Mesodermal cell (in vitro differentiated cells): ENCODE measurements around the gene COLEC11.
A peak's percentile ranks its signal among the peaks of the same experiment; 100 is the strongest.

Experiments used
- H3K27ac ChIP-seq: 2 replicates; pipeline ENCODE4 v1.7.0; 2013; ENCODE audit warnings: mild to moderate bottlenecking, low read depth, low read length, moderate library complexity; ENCODE audit not compliant: severe bottlenecking
- H3K36me3 ChIP-seq: 2 replicates; pipeline ENCODE4 v1.7.1; 2013; ENCODE audit warnings: mild to moderate bottlenecking, low read length, moderate library complexity; ENCODE audit not compliant: control insufficient read depth, insufficient read depth
- H3K4me1 ChIP-seq: one replicate; pipeline ENCODE4 v1.7.1; 2013; ENCODE audit warnings: mild to moderate bottlenecking, low read length; ENCODE audit not compliant: insufficient read depth, control insufficient read depth, poor library complexity, severe bottlenecking
- H3K4me3 ChIP-seq: 2 replicates; pipeline ENCODE4 v1.7.0; 2013; ENCODE audit warnings: low read length, control low read depth, mild to moderate bottlenecking; ENCODE audit not compliant: insufficient read depth, poor library complexity, severe bottlenecking; ENCODE audit errors: extremely low read depth
- H3K9me3 ChIP-seq: 2 replicates; pipeline ENCODE4 v1.7.1; 2013; ENCODE audit warnings: mild to moderate bottlenecking, low read length, moderate library complexity; ENCODE audit not compliant: control insufficient read depth
- WGBS, 2 experiments: methylation state at CpG; one replicate each; pipeline ENCODE4 v1.1.5; 2013; ENCODE audit warnings: missing lambda C conversion rate in 2 of 2; ENCODE audit not compliant: insufficient coverage in 2 of 2; 5-methylcytosine and 5-hydroxymethylcytosine counted together

COLEC11 gene

DNA sequence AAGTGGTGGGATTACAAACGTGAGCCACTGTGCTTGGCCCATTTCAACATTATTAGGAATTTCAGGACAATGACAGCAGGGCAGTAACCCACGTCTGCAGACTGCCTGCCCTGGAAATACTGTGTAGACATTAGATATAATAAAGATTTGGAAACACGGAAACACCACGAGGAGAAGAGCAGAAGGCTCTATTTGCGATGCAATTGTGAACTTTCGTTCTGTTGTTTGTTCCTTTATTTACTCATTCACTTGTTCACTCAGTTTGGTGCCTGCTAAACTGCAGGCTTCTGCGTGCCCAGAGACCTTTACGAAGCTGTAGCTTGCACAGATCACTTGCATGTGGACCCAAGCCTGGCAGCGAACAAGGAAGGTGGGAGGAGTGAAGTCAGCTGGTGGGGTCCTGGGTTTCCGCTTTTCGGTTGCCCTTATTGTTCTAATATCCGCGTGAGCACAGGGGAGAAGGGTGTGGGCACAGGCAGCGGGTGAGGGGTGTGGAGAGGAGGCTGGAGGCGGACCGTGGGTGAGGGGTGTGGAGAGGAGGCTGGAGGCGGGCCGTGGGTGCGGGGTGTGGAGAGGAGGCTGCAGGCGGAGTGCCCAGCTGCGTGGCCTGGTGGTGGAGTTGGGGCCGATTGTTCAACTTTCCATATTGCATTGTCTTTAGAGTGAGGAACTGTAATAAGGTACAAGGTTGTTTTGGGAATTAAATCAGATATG is 3.4 kb downstream of the COLEC11 start:
- no peak overlapping the region for H3K4me3 ChIP-seq
- H3K9me3 ChIP-seq: no peaks in the 10 kb centered on the region
- peaks cover 4% of the 10 kb centered on the region for H3K4me1 ChIP-seq
- no peak overlapping the region for H3K27ac ChIP-seq
- WGBS, 2 experiments: 84 to 93% methylated on average over 16 to 20 of the region's 22 CpGs
- H3K36me3 ChIP-seq: no peaks in the 10 kb centered on the region

DNA sequence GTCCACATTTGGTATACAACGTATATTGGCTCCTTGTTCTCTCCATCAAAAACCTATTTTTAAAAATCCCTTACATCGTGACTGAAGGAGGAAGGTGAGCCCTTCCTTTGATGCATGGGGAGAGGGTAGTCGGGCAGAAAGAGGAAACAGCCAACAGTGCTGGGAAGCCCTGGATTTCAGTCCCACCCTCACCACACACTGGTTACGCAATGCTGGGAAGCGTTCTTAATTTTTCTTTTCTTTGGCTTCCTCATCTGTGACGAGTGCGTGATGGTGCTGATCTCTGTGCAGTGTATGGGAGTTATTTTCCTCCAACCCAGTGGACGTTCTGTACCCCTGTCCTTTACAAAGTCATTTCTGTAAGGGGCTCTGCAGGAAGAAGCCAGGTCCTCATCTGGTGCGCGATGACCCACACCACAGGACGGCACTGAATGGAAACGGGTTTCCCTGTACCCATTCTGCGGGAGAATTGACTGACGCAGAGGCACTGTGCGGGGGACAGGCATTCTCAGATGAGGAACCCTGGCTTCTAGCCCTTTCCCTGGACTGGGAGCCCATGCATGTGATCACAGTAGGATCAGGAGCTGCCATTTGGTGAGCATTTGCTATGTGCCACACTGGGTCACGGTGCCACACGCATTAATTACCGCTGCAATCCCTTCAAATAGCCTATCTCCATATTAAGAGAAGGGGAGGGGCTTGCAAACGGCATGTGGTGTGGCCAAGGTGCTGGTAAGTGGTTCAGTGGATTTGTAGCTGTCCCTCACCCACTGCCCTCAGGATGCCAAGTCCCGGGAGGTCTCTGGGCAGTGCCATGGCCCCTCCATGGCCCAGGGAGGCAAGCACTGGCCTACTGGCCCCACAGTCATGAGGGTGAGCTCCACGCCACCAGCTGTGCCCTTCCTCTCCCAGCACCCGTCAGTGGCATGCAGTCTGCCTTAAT is 4.3 kb downstream of the COLEC11 start:
- 92 to 99% methylated on average over 10 of the region's 22 CpGs for WGBS, 2 experiments
- Histone ChIP-seq H3K4me3 (no peak overlapping the region), H3K4me1 (peaks cover 4% of the 10 kb centered on the region)

DNA sequence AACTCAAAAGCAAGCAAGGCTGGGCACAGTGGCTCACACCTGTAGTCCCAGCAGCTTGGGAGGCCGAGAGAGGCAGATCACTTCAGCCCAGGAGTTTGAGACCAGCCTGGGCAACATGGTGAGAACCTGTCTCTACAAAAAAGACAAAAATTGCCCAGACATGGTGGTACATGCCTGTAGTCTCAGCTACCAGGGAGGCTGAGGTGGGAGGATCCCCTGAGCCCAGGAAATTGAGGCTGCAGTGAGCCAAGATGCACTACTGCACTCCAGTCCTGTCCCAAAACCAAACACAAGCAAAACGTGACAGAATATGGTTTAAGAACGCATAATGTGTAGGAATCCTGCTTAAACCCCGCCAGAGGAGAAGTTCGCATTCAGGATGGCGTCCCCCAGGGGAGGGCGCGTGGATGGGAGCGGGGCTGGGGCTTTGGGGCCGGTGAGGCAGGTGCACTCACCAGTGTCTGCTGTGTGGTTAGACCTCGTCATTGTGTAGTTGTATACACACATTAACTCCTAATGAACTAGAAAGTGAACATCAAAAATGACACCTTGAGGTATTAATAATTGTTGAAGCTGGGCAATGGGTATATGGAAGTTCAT is 5.4 kb downstream of the COLEC11 start:
- Histone ChIP-seq H3K4me3 (no peak overlapping the region), H3K27ac (no peak overlapping the region), H3K4me1 (peaks cover 4% of the 10 kb centered on the region), H3K36me3 (no peaks in the 10 kb centered on the region), H3K9me3 (no peaks in the 10 kb centered on the region)
- WGBS, 2 experiments: 81 to 95% methylated on average over 6 to 9 of the region's 11 CpGs

More for the DNA sequence above, 4.3 kb downstream of the COLEC11 start:
- no peak overlapping the region for H3K27ac ChIP-seq
- no peaks in the 10 kb centered on the region for H3K36me3 ChIP-seq
- H3K9me3 ChIP-seq: no peaks in the 10 kb centered on the region

DNA sequence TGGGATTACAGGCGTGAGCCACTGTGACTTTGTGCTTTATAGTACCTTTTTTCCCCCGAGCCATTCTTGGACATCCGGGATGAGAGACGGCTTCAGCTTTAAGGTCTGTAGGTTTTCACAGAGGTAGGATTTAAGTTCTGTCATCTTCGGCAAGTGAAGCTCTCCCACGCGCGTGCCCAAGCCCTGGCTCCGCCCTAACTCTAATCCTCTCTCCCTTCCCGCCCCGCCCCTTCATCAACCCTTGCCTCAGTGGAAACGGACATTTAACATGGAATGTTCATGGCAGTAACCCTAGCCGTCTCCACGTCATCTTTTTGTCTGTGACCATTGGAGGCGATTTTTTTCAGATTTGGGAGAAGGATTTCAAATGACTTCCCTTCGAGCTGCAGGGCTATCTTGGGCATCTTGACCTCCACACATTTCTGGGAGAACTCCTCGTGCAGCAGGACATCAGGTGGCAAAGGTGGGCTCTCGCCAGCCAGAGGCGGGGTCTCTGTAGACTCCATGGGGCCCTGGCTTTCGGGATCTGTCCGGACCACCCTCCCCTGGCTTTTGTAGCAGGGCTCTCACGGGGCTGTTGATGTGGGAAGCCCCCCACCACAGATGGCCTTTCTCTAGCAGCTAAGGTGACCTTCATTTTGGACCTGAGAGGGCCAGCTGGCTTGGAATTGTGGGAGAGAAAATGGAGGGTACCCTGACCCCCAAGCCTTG is 6.8 kb downstream of the COLEC11 start:
- Histone ChIP-seq H3K36me3 (no peaks in the 10 kb centered on the region), H3K4me1 (no peaks in the 10 kb centered on the region), H3K4me3 (no peak overlapping the region), H3K9me3 (no peaks in the 10 kb centered on the region), H3K27ac (no peak overlapping the region)
- 87 to 91% methylated on average over 17 to 22 of the region's 22 CpGs for WGBS, 2 experiments

DNA sequence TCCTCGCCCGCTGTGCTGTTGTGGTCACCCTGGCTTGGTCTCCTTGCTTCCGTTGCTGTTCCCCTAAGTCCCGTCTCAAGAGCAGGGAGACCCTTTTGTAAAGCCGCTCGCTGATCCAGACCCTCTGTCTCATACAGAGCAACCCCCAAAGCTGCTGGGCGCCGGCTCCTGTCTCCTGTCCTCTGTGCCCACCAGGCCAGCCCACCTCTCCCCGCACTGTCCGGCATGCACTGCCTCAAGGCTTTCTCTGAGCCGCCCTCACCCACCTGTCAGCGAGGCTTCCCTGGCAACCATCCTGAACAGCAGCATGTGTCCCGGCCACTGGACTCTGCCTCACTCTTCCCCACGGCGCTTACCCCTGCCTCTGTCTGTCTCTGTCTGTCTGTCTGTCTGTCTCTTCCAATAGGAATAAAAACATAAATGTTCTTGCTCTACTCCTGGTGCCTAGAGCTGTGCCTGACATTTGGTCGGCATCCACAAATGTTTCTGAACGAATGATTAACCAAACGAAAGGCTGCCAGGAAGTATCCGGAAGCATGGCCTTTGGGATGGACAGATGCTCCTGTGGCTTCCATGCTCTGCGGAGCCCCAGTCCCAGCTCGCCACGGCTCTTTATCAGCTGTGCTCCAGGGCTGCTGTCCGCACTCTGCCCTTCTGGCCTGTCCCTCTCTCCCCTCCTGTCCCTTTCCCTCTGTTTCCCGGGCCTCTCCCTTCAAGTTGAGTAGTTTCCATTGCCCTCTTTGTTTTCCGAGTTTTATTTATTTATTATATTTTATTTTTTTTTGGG is 7.8 kb downstream of the COLEC11 start:
- H3K36me3 ChIP-seq: no peaks in the 10 kb centered on the region
- H3K4me3 ChIP-seq: no peak overlapping the region
- H3K4me1 ChIP-seq: no peaks in the 10 kb centered on the region
- 94% methylated on average over 19 to 23 of the region's 25 CpGs for WGBS, 2 experiments
- H3K27ac ChIP-seq: no peak overlapping the region
- no peaks in the 10 kb centered on the region for H3K9me3 ChIP-seq

DNA sequence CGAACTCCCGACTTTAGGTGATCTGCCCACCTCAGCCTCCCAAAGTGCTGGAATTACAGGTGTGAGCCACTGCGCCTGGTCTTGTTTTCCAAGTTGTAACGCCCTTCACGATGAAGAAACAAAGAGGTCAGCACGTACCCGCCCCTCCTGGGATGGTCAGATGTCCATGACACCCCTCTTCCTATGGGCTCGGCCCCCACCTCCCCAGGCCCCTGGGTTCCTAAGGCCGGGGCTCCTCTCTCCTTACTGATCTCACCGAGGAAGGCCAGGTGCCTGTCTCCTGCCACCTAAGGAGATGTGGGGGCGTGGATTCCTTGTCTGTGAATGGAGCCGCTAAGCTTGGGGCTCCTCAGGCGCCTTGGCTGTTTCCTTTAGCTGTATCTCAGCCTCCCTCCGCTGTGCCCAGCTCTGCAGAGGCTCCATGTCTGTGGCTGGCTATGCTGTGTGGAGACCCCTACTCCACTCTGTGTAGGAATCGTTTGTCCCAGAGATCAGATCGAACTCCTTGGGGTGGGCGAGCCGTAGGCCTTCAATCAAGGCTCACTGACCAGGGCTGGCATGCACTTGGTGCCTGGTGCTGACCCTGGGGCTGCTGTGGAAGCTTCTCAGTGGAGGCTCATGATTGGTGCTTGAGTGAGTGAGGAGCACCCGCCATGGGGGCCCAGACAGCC is 8.8 kb downstream of the COLEC11 start:
- WGBS, 2 experiments: 89 to 90% methylated on average over 14 to 16 of the region's 19 CpGs
- H3K4me3 ChIP-seq: no peak overlapping the region
- no peaks in the 10 kb centered on the region for H3K4me1 ChIP-seq
- H3K9me3 ChIP-seq: no peaks in the 10 kb centered on the region
- peak overlapping the region; percentile 59 for H3K27ac ChIP-seq
- no peaks in the 10 kb centered on the region for H3K36me3 ChIP-seq

DNA sequence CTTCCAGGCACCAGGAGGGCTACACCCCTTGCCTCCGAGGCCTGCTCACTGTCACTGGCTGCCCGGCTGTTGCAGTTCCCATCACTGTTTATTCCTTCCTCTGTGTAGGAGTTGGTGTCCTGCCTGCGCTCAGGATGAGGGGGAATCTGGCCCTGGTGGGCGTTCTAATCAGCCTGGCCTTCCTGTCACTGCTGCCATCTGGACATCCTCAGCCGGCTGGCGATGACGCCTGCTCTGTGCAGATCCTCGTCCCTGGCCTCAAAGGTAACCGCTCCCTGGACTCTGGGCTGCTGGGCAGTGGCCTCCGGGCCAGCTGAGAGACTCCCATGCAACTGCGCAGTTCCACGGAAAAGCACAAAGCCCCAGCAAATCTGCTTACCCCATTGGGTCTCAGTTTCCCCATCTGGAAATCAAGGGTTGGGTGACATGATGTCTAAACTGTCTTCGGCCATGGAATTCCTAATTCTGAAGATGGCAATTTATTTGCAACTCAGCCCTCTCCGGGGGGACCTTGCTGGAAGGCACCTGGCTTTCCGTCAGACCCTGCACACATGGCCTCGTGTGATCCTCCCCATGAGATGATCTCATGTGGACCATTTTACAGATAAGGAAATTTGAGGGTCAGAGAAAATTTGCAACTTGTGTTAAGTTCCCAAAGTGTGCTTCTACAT is 9.4 kb downstream of the COLEC11 start:
- H3K9me3 ChIP-seq: no peaks in the 10 kb centered on the region
- no peaks in the 10 kb centered on the region for H3K36me3 ChIP-seq
- peak overlapping the region; percentile 59 for H3K27ac ChIP-seq
- no peaks in the 10 kb centered on the region for H3K4me1 ChIP-seq
- H3K4me3 ChIP-seq: no peak overlapping the region
- WGBS, 2 experiments: 86 to 94% methylated on average over 11 to 16 of the region's 16 CpGs

DNA sequence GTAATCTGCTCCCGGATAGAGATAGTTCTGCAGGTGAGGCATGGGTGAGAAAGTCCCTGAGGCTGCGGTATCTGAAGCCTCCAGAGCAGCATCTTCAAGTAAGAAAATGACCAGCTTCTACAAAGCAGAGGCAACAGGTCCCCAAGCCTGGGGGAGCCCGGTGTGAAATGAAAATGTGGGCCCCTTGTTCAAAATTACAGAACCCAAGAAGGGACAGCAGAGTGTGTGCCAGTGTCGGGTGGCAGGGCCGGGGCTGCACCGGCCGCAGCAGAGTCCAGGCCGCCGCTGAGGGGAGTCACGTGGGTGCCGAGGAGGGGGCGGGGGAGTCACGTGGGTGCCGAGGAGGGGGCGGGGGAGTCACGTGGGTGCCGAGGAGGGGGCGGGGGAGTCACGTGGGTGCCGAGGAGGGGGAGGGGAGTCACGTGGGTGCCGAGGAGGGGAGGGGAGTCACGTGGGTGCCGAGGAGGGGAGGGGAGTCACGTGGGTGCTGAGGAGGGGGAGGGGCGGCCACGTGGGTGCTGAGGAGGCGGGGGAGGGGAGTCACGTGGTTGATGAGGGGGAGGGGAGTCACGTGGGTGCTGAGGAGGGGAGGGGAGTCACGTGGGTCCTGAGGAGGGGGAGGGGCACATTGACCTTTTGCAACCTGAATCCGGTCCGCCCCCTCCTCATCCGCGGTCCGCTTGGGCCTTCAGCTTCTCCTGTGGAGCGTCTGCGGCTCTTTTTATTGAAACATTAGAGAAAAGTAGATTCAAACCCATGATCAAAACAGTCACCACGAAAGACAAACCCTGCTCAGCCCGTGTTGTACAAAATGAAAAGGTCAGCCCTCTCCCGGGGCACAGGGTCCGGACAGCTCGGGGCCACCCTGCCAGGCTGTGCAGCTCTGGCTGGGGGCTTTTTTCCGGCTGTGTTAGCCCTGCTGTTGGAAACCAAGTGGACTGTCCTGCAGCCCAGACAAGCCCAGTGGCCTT is 10.4 kb downstream of the COLEC11 start:
- no peak overlapping the region for H3K4me3 ChIP-seq
- 83 to 85% methylated on average over 7 to 20 of the region's 44 CpGs for WGBS, 2 experiments
- H3K4me1 ChIP-seq: no peaks in the 10 kb centered on the region
- no peaks in the 10 kb centered on the region for H3K9me3 ChIP-seq
- H3K36me3 ChIP-seq: no peaks in the 10 kb centered on the region
- no peak overlapping the region for H3K27ac ChIP-seq
